HG02763 (cell line): ENCODE results near the gene NSRP1.
"Not testable (repeated sequence)": the region's sequence is repeated elsewhere in the genome, so short reads cannot be mapped to it uniquely, and the experiment has no call there.

ENCODE experiments used
- ATAC-seq: cut with Tn5 transposase; IDR thresholded peaks from one replicate; pipeline ENCODE4 v1.9.1; 2021; ENCODE audit warnings: mild to moderate bottlenecking, moderate library complexity; ENCODE audit not compliant: unreplicated experiment

NSRP1 gene

DNA sequence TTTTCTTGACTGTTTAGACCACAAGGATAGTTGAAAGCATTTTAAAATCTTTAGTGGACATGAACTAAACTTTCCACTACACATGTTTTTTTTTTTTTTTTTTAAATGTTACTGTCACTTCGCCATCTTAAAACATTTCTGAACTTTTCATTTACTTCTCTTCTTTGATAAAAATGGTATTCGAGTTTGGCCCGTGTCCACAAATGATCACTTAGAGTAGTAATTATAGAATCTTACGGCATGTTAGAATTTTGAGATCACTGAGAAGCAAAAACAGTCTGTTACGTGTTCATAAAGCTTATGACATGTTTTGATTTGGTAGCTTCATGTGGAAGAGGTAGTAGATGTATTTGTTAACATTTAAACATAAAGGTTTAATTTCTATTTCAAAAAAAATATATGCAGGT is 1.1 kb downstream of the NSRP1 start:
- ATAC-seq = no peak

DNA sequence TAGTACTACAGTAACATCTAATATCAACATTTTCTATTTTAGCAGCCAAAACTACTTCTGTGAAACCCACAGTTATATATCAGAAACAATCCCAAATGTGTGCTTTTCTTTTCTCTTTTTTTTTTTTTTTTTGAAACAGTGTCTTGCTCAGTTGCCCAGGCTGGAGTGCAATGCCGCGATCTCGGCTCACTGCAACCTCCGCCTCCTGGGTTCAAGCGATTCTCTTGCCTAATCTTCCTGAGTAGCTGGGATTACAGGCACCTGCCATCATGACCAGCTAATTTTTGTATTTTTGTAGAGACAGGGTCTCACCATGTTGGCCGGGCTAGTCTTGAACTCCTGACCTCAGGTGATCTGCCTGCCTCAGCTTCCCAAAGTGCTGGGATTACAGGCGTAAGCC is 2.0 kb downstream of the NSRP1 start:
- not testable (repeated sequence) for ATAC-seq

DNA sequence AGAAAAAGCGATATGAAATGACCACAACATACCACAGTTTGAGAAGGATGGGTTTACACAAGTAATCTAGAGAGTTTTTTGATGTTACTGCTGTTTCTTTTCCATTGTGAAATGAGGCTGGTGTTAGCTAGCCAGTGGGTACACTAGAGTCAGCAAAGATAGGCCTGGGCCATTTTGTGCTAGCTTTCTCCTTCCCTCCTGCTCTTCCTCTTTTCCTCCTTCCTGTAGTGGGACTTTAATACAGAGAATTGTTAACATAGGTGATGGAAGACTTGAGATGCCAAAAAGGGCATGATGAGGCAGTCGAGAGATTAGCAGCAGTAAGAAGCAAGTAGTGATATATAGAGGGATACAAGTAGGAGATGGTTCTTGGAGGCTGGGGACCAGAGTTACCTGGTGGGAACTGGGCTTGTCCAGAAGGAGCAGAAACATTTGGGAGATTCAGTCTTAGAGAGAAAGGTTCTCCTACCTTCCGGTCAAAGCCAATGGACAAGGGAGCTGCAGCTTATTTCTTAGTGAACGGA is 7.7 kb downstream of the NSRP1 start:
- ATAC-seq = no peak

DNA sequence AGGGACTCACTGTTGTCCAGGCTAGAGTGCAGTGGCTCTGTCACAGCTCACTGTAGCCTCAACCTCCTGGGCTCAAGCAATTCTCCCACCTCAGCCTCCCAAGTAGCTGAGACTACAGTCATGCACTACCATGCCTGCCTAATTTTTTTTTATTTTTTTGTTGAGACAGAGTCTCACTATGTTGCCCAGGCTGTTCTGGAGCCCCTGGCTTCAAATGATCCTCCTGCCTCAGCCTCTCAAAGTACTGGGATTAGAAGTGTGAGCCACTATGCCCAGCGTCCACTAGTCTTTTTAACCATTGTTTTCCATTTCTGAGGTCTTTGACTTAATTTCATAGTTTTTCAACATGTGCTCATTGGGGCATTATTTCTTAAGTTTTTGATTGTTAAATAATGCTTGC is 13.5 kb downstream of the NSRP1 start:
- no peak for ATAC-seq

DNA sequence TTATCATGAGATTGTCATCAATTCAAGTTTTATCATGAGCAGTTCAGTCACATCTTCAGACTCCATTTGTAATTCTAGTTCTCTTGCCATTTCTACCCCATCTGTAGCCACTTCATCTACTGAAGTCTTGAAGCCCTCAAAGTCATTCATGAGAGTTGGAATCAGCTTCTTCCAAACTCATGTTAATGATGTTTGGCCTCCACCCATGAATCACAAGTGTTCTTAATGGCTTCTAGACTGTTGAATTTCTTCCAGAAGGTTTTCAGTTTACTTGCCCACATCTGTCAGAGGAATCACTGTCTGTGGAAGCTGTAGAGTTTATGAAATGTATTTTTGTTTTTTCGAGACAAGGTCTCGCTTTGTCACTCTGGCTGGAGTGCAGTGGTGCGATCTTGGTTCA is 16.0 kb downstream of the NSRP1 start:
- no peak for ATAC-seq

DNA sequence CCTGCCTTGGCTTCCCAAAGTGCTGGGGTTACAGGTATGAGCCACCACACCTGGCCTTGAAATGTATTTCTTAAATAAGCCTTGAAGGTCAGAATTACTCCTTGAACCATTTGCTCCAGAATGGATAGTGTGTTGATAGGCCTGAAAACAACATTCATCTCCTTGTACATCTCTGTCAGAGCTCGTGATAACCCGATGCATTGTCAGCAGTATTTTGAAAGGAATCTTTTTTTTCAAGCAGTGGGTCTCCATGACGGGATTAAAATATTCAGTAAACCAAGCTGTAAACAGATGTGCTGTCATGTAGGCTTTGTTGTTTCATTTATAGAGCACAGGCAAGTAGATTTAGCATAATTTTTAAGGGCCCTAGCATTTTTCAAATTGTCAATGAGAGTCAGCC is 16.6 kb downstream of the NSRP1 start:
- no peak for ATAC-seq

DNA sequence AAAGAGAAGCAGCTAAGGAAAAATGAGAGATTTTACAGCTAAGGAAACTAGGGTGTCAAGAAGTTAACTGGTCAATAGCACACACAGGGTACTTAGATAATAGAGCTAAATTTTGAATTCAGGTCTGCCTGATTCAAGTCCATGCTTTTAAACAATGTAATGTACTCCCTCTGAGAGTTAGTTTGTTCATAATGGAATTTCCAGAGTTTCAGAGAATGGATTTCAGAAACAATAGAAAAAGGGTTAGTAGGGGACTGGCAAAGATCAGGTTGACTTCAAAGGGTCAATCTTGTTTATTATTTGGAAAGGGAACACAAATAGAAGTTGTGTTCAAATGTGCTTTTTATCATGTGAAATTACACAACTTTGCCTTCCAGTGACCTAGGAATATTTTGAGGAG is 17.9 kb downstream of the NSRP1 start:
- ATAC-seq = no peak

DNA sequence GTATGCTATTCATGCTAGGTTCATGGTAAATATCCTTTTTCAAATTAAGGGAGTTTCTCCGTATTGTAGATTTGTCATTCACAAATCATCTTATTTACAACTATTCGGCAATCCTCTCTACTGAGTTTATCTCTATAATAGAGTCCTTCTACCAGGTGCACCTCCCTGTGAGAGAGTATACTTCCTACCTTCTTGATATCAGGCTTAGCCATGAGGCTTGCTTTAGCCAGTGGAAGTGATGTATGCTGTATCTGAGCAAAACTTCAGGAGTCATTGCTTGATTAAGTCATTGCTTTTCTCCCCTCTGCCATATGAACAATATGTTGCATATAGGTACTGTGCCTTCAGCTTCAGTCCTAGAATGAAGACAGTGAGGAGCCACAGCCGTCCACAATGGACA is 20.5 kb downstream of the NSRP1 start:
- ATAC-seq = no peak

DNA sequence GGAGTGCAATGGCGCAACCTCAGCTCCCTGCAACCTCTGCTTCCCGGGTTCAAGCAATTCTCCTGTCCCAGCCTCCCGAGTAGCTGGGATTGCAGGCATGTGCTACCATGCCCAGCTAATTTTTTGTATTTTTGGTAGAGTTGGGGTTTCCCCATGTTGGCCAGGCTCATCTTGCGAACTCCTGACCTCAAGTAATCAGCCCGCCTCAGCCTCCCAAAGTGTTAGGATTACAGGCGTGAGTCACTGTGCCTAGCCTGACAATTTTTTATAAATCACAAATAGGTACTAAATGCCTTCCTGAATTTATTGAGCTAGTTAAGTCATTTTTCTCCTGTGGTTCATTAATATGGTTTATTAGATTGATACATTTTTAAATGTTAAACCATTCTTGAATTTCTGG is 31.2 kb downstream of the NSRP1 start:
- not testable (repeated sequence) for ATAC-seq

DNA sequence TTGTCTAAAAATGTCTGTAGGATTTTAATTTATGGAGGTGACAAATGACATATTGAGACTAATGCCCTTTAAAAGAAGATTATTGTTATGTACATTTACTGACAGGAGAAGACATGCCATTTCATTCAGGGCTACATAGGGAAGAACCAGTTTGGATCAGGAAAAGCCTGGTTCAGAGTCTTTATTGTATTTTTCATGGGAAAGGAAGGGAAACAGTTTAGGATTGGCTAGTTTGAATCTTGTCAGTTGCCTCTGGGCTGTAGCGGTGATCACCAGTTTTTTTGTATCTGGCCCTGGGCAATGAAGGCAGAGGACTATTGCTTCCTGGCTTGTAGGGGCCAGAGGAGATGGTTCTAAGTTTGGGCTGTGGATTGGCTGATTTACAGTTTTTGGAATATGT is 31.8 kb downstream of the NSRP1 start:
- ATAC-seq = no peak

DNA sequence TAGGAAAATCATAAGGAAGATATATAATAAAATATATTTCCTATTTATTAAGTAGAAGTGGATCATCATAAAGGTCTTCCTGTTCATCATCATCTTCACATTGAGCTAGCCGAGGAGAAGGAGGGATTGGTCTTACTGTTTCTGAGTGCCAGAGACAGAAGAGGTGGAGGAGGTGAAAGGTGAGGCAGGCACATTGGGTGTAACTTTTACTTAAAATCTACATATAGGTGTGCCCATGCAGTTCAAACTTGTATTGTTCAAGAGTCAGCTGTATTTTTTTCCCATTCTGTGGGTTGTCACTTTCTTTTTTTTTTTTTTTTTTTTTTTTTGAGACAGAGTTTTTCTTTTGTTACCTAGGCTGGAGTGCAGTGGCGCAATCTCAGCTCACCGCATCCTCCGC is 34.9 kb downstream of the NSRP1 start:
- ATAC-seq = no peak

DNA sequence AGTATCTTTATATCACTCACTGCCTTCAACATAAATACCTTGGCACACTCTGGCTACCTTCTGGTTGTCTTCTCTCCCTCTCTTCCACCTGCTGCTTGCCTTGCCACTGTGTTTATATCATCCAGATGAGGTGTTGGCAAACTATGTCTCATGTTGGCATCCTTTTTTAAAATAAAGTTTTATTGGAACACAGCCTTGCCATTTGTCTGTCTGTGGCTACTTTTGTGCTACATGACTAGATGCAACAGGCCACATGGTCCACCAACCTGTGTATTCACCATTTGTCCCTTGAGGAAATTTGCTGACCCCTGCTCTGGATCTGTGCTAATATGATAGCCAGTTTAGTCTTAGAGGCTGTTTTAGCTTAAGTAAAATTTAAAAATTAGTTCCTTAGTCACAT is 36.8 kb downstream of the NSRP1 start:
- ATAC-seq = no peak

DNA sequence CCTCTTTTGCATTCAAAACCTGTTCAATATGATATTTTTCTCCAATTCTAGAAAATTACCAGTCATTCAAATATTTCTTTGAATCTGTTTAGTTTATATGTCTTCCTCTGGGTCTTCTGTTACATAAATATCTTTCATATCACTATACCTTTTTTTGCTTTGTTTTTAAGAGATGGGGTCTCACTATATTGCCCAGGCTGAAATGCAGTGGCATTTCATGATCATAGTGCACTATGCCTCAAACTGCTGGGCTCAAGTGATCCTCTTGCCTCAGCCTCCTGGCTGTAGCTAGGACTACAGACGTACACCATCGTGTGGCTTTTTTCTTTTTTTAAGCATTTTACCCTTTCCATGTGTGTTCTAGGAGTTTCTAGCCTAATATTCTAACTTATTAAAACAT is 38.8 kb downstream of the NSRP1 start:
- no peak for ATAC-seq

DNA sequence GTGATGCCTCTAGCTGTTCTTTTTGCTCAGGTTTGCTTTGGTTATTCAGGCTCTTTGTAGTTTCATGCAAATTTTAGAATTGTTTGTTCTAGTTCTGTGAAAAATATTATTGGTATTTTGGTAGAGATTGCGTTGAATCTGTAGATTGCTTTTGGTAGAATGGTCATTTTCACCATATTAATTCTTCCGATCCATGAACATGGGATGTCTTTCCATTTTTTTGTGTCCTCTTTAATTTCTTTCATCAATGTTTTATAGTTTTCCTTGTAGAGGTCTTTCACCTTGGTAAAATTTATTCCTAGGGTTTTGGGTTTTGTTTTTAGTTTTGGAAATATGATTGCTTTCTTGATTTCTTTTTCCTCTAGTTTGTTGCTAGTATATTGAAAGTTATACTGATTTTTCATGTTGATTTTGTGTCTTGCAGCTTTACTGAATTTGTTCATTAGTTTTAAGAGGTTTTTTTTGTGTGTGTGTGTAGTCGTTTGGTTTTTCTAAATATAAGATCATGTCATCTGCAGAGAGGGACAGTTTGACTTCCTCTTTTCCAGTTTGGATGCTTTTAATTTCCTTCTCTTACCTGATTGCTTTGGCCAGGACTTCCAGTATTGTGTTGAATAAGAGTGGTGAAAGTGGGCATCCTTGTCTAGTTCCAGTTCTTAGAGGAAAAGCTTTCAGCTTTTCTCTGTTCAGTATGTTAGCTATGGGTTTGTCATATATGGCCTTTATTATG is 42.4 kb downstream of the NSRP1 start:
- ATAC-seq = no peak

DNA sequence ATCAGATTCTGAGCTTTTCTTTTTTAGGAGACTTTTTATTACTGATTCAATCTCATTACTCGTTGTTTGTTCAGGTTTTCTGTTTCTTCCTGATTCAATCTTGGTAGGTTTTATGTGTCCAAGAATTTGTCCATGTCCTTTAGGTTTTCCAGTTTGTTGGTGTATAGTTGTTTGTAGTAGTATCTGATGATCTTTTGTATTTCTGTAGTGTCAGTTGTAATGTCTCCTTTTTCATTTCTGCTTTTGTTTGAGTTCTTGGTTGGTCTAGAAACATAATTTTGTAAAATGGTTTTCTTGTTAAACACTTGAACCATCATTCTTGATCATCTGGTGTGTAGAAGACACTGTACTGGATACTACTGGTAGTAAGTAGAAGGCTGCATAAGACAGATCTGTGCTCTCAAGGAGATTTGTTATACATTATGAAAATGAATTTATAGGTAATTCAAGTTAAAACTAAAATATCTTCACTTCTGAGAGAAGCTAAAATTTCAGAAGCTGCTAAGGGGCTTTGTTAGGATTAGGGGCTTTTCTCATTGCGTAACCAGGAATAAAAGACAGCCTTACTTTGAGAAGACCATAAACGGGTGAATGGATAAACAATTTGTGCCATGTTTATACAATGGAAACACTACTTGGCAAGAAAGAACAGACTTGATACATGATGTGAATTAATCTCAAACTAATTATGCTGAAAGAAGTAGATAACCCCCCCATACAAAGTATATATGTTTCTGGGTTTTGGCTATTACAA is 44.0 kb downstream of the NSRP1 start:
- ATAC-seq = no peak

DNA sequence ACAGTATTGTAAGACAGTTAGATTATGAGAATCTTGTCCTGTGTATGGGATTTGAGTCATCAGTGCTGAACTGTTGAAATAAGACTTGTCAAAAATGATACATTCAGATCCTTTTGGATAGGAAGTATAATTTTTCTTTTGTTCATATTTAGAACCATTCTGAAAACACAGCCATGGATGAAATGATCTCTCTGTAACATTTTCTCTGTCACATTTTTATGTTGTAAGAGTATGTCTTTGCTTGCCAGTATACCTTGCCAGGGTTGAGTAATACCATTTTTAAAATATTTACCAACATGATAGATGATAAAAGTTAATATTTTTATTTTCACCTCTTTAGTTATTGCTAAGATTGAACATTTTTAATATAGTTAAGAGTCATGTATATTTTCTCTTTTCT is 45.0 kb downstream of the NSRP1 start:
- no peak for ATAC-seq

DNA sequence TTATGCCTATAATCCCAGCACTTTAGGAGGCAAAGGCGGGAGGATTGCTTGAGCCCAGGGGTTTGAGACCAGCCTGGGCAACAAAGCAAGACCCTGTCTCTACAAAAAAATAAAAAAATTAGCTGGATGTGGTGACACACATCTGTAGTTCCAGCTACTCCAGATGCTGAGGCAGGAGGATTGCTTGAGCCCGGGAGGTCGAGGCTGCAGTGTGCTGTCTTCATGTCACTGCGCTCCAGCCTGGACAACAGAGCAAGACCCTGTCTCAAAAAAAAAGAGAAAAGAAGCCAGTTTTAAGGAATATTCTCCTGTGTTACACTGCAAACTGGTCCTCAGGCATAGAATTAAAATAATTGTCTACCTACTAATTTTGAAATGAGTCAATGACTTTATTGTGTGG is 47.9 kb downstream of the NSRP1 start:
- no peak for ATAC-seq

DNA sequence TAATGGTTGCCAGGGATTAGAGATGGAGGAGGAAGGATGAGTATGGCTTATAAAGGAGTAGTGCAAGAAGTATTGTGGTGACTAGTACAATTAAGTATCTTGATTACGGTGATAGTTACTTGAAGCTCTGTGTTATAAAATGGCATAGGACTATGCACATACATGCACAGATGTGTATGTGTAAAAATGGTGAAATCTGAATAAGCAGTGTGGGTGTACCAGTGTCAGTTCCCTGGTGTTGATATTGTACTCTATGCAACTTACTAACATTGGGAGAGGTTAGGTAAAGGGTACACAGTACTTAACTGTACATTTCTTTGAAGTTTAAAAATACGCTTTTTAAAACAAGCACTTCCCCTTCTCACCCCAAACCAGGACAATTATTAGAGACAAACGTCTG is 48.5 kb downstream of the NSRP1 start:
- no peak for ATAC-seq

DNA sequence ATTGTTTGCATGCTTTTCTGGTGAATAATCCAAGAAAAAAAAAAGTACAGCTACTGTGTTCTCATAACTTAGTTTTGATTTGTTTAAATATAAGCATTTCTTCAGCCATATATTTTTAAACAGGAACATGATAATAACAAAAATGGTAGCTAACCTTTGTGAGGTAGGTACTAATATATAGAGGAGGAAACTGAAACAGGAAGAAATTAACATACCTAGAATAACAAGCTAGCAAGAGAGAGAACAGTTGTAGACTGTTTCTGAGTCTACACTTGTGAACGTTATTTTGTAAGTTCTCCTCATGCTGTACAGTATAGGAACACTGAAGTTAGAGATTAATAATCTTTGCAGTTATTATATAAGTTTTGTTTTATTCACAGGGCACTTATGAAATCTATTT is 49.3 kb downstream of the NSRP1 start:
- no peak for ATAC-seq

DNA sequence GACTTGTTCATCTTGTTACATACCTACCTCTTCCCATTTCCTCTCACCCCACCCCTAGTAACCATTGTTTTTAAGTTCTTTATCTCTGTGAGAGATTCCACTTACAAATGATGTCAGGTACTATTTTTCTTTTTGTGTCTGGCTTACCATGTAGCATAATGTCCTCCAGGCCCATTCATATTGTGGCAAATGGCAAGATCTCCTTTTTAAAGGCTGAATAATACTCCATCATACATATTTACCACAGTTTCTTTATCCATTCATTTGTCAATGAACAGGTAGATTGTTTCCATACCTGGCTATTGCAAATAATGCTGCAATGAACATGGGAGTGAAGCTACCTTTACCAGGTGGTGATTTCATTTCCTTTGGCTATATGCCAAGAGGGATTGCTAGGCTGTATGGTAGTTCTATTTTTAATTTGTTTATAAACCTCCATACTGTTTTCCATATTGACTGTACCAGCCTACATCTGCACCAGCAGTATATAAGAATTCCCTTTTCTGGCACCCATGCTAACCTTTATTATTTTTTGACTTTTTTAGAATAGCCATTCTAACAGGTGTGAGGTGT is 53.9 kb downstream of the NSRP1 start:
- ATAC-seq = no peak

DNA sequence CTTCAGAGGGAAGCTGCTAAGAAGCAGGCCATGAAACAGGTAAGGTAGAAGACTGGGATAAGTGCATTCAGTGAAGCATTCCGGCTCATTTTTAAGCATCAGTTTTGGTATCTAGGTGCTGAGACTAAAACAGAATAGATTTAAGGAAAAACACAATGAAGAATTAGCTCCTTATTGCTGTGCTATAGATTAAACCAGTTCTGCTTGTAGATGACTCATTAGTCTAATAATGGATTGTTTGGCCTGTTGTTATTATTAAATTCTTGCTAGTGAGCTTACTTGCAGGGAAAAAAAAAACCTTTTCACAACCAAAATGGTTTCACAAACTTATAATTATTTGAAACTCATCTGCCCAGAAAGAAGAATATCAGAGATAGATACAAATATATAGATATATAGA is 55.9 kb downstream of the NSRP1 start:
- ATAC-seq = no peak

DNA sequence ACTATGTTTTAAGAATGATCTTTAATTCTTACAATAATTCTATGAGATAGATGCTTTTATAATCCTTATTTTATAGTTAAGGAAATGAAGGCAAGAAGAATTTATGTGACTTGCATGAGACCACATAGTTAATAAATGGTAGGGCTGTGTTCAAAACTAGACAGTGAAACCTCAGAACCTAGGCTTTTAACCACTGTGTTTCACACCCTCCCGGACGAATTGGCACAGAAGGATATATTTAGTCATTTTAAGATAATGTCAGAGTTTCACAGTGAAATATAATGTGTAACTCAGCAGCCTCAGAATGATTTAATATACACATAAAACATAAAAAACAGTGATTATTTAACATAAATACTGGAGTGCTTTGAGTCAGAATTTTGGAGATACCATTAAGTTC is 57.0 kb downstream of the NSRP1 start:
- peak; percentile 81 for ATAC-seq
